Renal cortex interstitium (tissue), 11 donors: ENCODE results near the gene HSBP1L1. TPM values are rescaled to one million over a fixed set of nuclear protein-coding genes. Genes with fewer than 3 reads are reported as not detected.
A peak's percentile ranks its signal among the peaks of the same experiment; 100 is the strongest.
"Not testable (repeated sequence)": the region's sequence is repeated elsewhere in the genome, so short reads cannot be mapped to it uniquely, and the experiment has no call there.

Experiments used
- DNase-seq, 11 donors: peaks; one replicate each; pipeline ENCODE4 v3.0.0-alpha.2; 2013; ENCODE audit warnings: low read depth in 9 of 11, low spot score in 4 of 11; ENCODE audit errors: extremely low read depth in 1 of 11
- polyA plus RNA-seq, 3 donors: library from polyadenylated mRNA; unstranded; fragments of 120-200 nt; gene quantifications; one replicate each; pipeline ENCODE4 v1.2.1, GENCODE V29; 2013; ENCODE audit not compliant: insufficient read length in 3 of 3

The HSBP1L1 gene
- polyA plus RNA-seq, 3 donors: 17.2 to 29.2 (median 22.2) TPM

DNA sequence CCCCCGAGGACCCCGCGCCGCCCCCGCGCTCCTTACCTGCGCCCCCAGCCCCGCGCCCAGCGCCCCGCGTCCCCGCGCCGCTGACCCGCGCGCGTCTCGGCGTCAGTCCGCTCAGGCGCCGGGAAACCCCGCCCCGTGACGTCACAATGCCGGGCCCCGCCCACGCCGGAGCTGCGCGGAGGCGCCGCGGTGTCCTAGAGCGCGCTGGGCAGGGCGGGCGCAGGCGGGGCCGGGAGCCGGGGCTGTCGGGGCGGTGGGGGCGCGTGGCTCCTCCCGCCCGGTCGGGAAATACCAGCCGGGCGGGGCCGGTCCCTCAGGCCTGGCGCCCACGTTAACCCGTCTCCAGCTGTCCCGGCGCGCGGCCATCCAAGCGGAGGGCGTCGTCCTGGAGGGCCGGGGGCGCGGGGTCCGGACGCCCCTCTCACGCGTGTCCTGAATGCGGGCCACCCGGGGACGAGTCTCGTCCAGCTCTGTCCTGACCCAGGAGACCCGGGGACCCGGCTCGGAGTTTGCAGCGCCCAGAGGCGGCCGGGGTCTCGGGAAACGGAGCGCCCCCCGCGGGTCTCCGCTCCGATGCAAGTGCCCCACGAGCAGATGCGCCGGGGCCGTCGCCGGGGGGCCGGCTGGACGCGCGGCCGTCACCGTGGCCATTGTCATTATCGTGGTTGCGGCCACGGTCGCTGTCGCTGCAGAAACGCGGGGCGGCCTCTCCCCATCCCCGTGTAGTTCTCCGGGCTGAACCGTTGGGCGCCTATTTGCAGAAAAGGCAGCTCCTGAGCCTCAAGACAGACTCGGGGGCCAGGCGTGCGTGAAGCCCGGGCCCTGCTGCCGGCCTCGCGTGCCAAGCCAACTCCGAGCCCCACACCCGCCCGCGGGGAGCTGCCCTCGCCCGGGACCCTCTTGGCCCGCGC, 12.6 kb upstream of the HSBP1L1 start, which contains the start of gene SLC66A2:
Gene SLC66A2, minus strand, starts transcription at position 109 of the 911 bp plus-strand sequence. CDS start 727 bp downstream, outside the sequence.
- peak in 9 of 11 donors; percentile 64 to 85 (median 76) for DNase-seq

DNA sequence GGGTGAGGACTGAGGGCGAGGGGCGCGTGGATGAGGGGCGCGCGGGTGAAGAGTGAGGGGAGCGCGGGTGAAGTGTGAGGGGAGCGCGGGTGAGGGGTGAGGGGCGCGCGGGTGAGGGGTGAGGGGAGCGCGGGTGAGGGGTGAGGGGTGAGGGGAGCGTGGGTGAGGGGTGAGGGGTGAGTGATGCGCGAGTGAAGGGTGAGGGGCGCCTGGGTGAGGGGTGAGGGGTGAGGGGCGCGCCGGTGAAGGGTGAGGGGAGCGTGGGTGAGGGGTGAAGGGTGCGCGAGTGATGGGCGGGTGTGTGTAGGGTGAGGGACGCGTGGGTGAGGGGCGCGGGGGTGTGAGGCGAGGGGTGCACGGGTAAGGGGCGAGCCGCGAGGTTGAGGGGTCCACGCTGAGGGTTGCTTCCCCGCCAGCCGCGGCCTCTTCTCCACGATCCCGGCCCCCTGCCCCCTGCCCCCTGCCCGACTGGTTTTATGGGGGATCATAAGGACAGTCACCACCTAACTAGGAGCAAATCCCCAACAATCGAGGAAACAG, 11.9 kb upstream of the HSBP1L1 start:
- no peak for DNase-seq

DNA sequence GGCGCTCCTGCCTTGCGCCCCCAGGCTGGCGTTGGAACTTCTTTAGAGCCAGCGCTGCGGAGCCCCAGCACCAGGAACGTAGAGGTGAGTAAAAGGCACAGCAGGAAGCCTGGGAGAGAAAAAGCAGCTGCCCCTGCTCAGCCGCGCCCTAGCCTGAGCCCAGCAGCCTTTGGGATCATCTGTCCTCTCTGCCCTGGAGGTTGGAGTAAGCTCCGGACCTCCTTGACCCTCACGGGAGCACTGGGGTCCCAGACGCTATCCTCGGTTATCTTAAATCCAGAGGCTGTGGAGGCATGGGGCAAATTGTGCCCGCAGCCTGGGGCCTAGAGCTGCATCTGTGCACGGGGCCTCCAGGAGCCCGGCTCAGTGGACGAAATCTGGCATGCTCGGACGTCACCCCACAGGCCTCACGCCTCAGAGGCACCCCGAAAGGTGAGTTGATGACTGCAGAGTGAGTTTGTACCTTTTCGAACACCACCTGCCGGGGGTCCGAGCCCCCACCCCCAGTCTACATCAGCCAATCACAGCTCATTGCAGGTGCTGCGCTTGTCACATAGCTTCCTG, 11.4 kb upstream of the HSBP1L1 start:
- no peak for DNase-seq

DNA sequence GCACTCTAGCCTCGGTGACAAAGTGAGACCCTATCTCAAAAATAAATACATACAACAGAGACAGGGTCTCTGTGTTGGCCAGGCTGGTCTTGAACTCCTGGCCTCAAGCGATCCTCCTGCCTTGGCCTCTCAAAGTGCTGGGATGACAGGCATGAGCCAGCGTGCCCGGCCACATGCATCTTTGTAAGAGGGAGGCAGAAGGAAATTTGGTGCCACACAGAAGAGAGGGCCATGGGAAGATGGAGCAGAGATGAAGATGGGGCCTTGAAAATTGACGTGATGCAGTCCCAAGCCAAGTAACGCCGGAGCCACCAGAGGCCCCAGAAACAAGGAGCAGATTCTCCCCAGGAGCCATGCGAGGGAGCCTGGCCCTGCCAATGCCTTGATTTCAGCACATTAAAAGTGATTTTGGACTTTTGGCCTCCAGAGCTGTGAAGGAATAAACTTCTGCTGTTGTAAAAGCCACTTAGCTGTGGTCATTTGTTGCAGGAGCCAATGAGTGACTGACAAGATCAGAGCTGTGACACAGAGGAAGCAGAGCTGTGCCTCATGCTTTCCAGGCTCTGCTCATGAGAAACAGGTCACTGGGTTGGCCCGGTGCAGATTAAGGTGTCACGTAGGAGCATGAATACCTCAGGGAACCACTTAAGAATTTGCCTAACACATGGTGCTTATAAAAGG, 10.3 kb upstream of the HSBP1L1 start:
- DNase-seq: no peak

DNA sequence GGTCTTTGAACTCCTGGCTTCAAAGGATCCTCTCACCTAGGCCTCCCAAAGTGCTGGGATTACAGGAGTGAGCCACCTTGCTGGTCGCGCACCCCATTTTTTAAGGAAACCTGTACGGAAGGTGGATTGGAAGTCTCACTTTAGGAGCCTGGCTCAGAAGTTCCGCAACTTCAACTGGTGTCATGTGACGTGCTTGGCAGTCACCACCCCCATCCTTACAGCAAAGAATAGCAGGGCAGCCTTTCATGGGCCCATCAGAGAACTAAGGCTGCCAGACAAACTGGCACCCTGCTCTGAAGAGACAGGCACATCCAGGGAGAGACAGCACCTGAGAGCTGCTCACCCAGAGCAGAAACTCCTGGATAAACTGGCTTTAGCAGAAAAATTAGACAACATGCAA, 9.7 kb upstream of the HSBP1L1 start:
- no peak for DNase-seq

DNA sequence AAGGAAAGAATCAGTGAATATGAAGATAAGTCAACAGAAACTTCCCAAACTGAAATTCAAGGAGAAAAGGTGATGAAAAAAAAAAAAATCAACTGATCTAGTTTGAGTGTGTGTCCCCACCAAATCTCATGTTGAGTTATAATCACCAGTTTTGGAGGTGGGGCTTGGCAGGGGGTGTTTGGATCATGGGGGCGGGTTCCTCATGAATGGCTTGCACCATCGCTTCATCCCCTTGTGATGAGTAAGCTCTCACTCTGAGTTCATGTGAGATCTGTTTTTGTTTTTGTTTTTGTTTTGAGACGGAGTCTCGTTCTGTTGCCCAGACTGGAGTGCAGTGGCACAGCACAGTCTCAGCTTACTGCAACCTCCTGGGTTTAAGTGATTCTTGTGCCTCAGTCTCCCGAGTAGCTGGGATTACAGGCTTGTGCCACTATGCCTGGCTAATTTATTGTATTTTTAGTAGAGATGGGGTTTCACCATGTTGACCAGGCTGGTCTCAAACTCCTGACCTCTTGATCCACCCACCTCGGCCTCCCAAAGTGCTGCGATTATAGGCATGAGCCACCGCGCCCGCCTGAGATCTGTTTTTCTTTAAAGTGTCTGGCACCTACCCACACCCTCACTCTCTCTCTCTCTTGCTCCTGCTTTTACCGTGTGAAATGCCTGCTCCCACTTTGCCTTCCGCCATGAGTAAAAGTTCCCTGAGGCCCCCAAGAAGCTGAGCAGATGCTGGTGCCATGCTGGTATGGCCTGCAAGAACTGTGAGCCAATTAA, 9.0 kb upstream of the HSBP1L1 start:
- DNase-seq: no peak

DNA sequence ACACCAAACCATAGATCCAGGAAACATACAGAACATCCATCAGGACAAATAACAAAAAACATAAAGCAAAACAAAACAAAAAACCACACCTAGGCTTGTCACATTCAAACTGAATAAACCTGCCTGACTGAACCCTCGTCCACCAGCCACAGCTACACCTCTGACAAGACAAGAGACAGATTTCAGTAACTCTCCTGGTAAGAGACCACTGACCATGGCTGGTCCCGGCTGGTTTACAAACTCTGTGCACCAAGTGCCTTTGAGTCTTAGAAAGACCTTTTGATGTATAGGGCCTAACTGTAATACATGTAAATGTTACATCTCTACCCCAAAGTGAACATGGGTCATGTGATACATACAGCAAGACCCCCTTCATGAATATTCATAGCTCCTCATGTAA, 8.2 kb upstream of the HSBP1L1 start:
- DNase-seq: no peak

DNA sequence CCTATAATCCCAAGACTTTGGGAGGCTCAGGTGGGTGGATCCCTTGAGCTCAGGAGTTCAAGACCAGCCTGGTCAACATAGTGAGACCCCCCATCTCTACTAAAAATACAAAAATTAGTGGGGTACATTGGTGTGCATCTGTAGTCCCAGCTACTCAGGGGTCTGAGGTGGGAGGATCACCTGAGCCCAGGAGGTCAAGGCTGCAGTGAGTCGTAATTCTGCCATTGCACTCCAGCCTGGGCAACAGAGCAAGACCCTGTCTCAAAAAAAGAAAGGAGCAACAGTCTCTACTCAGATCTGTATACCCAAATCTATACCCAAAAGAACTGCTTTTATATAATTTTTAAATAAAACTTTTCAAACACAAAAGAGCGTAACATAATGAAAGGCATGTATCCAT, 5.5 kb upstream of the HSBP1L1 start:
- DNase-seq: no peak

DNA sequence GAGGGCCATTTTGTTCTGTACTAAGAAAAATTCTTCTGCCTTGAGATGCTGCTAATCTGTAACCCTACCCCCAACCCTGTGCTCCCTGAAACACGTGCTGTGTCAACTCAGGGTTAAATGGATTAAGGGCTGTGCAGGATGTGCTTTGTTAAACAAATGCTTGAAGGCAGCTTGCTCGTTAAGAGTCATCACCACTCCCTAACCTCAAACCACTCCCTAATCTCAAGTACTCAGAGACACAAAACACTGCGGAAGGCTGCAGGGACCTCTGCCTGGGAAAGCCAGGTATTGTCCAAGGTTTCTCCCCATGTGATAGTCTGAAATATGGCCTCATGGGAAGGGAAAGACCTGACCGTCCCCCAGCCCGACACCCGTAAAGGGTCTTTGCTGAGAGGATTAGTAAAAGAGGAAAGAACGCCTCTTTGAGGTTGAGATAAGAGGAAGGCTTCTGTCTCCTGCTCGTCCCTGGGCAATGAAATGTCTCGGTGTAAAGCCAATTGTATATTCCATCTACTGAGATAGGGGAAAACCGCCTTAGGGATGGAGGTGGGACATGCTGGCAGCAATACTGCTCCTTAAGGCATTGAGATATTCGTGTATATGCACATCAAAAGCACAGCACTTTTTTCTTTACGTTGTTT, 4.2 kb upstream of the HSBP1L1 start:
- not testable (repeated sequence) for DNase-seq

DNA sequence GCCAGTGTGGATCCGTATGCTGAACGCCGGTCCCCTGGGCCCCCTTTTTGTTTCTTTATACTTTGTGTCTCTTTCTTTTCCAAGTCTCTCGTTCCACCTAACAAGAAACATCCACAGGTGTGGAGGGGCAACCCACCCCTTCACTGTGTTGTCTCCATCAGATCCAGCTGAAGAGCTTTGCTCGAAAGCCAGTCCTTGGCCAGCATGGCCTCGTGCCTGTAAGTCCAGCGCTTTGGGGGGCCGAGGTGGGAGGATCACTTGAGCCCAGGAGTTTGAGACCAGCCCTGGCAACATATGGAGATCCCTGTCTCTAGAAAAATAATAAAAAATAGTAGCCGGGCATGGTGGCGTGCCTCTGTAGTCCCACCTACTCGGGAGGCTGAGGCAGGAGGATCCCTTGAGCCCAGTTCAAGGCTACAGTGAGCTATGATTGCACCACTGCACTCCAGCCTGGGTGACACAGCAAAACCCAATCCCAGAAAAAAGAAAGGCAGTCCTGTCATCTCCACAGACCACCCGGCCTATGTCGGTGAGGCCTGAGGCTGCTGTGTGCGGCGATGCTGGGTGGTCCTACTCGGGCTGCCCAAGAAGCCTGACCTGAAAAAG, 3.4 kb upstream of the HSBP1L1 start:
- no peak for DNase-seq

DNA sequence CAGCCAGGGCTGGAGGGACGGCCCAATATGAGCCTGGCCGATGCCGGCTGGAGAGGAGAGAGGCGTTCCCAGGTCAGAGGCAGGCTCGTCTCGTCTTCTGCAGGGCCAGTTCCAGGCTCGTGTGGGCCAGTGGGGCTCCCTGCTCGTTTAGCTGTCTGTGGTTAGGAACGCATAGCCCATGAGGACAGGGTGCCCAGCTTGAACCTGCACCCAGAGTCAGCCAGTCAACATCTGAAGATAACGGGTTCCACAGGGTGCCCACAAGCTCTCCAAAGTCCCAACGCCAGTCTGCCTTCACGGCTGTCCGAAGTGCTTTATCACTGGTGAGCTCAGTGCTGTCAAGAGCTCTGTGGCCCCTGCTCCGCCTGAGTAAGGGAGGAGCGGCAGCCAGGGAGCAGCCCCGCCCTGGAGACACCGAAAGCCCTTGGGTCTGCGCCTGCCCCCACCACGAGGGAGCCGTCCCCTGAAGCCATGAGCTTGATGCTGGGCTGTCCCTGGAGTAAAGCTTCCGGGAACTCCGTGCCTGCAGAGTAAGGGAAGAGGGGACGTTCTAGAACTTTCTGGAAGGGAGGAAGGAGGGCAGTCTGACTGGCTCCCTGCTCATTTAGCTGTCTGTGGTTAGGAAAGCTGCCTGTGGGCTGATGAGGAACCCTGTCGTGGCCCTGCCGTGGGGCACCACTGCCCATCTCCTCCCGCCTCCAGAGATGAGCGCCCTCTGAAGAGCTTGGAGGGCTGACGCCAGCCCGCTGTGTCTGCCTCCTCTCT, 2.7 kb upstream of the HSBP1L1 start:
- DNase-seq: no peak

DNA sequence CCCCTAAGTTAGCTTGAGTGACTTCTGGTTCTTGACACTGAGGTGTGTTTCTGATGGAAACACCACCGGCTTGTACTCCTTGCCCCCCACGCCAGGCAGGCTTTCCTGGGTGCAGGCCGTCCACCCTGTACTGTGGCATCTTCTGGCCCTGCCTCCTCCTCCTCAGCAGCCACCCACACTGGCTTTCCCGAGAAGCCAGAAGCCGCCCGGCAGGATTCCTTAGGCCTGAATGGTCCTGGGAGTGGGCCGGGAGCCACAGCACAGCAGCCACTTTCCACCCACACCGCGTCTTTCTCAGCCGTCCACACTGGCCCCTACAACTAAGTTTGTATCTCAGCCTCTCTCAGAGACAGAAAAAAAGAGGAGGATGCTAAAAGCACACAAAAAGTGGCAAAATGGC, 2.1 kb upstream of the HSBP1L1 start:
- no peak for DNase-seq

DNA sequence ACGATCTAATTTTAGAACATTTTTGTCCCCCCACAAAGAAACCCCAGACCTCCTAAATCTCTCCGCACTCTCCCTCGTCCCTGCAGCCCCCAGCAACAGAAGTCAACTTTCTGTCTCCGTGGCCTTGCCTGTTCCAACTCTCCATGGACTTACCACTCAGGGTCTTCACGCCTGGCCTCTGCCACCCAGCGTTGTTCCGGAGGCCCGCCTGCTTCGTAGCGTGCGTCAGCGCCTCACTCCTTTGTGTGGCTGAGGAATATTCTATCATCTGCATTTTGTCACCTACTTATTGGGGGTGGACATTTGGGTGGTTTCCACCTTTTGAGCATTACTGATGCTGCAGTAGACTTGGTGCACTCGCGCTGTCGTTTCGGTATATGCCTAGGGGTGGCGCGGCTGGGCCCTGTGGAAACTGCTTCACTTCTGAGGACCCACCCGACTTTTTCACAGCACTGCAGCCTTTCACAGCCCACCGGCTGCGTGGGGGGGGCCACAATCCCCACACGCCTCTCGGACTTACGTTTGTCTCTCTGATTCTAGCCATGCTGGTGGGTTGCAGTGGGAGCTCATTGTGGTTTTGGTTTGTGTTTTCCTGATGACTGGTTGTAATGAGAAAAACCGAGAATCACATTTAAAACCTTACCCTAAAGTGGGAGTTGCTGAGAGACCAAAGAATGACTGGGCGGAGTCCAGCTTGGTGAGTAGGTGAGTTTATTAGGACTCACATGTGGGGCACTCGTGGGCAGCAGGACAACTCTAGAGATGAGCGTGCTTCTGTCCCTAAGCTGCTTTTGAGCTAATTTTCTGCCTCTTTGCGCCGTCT, 1.4 kb upstream of the HSBP1L1 start:
- DNase-seq: no peak

DNA sequence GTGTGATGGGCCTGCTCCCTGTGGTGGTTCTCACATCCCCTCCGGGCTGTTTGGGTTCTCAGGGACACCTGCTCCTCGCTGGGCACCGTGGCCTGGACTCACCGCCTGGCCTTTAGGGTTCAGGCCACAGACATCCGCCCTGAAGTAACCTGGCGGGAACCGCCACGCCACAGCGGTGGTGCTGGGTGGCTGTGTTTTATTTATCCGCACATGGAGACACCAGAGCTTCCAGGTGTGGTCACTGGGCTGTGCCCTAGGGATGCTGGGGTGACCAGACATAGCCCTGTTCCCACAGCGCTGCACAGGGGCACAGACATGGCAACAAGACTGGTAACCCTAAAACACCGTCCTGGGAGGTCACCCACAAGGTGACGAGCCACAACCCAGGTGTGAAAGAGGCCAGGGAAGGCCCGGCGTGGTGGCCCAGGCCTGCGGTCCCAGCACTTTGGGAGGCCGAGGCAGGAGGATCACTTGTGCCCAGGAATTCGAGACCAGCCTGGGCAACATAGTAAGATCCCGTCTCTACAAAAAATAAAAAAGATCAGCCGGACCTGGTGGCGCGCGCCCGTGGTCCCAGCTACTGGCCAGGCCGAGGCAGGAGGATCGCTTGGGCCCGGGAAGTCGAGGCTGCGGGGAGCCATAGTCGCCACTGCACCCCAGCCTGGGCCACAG, 649 bp upstream of the HSBP1L1 start:
- no peak for DNase-seq

DNA sequence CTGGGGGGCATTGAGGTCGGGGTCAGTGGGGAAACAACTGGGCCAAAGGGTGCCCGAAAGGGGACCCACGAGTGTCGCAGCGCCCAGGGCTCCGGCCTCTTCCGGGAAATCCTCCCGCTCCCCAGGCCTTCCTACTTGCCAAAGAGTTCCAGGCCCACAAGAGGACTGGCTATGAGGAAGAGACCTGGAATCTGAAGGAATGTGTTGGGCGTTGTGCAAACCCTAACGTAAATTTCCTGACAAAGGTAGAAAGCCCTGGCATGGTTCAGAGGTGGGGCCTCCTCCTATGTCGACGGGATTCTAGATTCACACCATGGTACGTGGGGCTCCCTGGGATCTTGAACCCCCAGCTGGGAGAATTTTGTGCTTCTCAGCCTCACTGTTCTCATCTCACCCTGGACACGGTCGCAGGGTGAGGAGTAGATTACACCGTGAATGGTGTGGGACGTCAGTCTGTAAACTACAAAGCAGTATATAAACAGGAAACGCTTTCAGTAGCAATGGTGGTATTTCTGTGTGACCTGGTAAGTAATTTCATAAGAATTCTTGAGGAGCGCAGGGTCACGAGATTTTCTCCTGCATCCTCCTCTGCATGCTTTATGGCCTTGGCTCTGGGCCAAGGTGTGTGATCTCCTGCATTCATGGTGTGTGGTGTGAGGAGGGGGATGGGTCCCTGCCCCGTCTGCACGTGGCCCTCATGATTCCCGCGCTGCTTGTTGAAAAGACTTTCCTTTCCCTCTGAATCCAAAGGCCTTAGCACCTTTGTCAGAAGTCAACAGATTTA, 868 bp downstream of the HSBP1L1 start:
- peak in 5 of 11 donors; percentile 38 to 69 (median 44) for DNase-seq
